K562 (cell line): Measurements from ENCODE around the gene ASB14. TPM values are rescaled to one million over a fixed set of nuclear protein-coding genes. Genes with fewer than 3 reads are reported as not detected.
"Not testable (repeated sequence)": the region's sequence is repeated elsewhere in the genome, so short reads cannot be mapped to it uniquely, and the experiment has no call there.

Source experiments
- CBFA2T2 ChIP-seq: fragments of 450-650 bp; conservative IDR thresholded peaks from 2 replicates; pipeline ENCODE4 v1.6.1; 2017; ENCODE audit warnings: mild to moderate bottlenecking
- CTBP1 ChIP-seq: fragments of 450-650 bp; IDR thresholded peaks from 2 replicates; pipeline ENCODE4 v1.6.1; 2016; ENCODE audit warnings: borderline replicate concordance
- CXXC5 ChIP-seq: fragments of 250-450 bp; sonication (Bioruptor Pico); IDR thresholded peaks from 2 replicates; pipeline ENCODE4 v1.8.0; 2022; ENCODE audit warnings: inconsistent platforms, mild to moderate bottlenecking, moderate library complexity
- DPF2 ChIP-seq: fragments of 450-650 bp; IDR thresholded peaks from 2 replicates; pipeline ENCODE4 v1.6.1; 2016
- HDAC1 ChIP-seq, 2 experiments: fragments of 450-650 bp; IDR thresholded peaks; 2 replicates each; pipeline ENCODE4 v1.6.1; 2016 to 2017; ENCODE audit warnings: inconsistent platforms in 1 of 2, mild to moderate bottlenecking in 1 of 2, moderate library complexity in 1 of 2
- HDAC3 ChIP-seq: fragments of 450-650 bp; IDR thresholded peaks from 2 replicates; pipeline ENCODE4 v1.6.1; 2018; ENCODE audit warnings: borderline replicate concordance, mild to moderate bottlenecking, moderate library complexity; ENCODE audit not compliant: partially characterized antibody
- KDM1A ChIP-seq, 2 experiments: fragments of 450-650 bp; IDR thresholded peaks; 2 replicates each; pipeline ENCODE4 v1.6.1; 2016; ENCODE audit warnings: mild to moderate bottlenecking in 2 of 2
- NCOR1 ChIP-seq: fragments of 450-650 bp; IDR thresholded peaks from 2 replicates; pipeline ENCODE4 v1.6.1; 2016; ENCODE audit warnings: mild to moderate bottlenecking, moderate library complexity
- NFIC ChIP-seq: fragments of 450-650 bp; IDR thresholded peaks from 2 replicates; pipeline ENCODE4 v1.6.1; 2017; ENCODE audit warnings: mild to moderate bottlenecking, inconsistent platforms
- NR2C1 ChIP-seq, 2 experiments: fragments of 450-650 bp; IDR thresholded peaks; 2 replicates each; pipeline ENCODE4 v1.6.1; 2017; ENCODE audit warnings: mild to moderate bottlenecking in 2 of 2, antibody characterized with exemption in 1 of 2, inconsistent platforms in 1 of 2, missing compliant biosample characterization in 1 of 2, missing genetic modification characterization in 1 of 2
- NR2C2 ChIP-seq, 2 experiments: fragments of 200-800 bp in 1 of 2; sonication (Bioruptor generic) in 1 of 2; sonication (generic) in 1 of 2; formaldehyde crosslinking in 1 of 2; IDR thresholded peaks; 2 replicates each; pipeline versions ENCODE4 v1.6.1 to v1.8.0; 2016 to 2022; ENCODE audit warnings: mild to moderate bottlenecking in 1 of 2, missing compliant biosample characterization in 1 of 2, missing genetic modification characterization in 1 of 2, missing genetic modification reagents in 1 of 2
- SMARCE1 ChIP-seq: fragments of 450-650 bp; IDR thresholded peaks from 2 replicates; pipeline ENCODE4 v1.7.1; 2016; ENCODE audit warnings: mild to moderate bottlenecking
- SOX6 ChIP-seq: fragments of 450-650 bp; IDR thresholded peaks from 2 replicates; pipeline ENCODE4 v1.6.1; 2014; ENCODE audit warnings: mild to moderate bottlenecking
- ZBTB17 ChIP-seq: fragments of 450-650 bp; formaldehyde crosslinking; IDR thresholded peaks from 2 replicates; pipeline ENCODE4 v1.4.0; 2020; ENCODE audit warnings: mild to moderate bottlenecking
- ZNF311 ChIP-seq: fragments of 250-450 bp; sonication (Bioruptor Pico); IDR thresholded peaks from 2 replicates; pipeline ENCODE4 v1.4.0; 2020; ENCODE audit warnings: mild to moderate bottlenecking, moderate library complexity
- polyA plus RNA-seq, 8 experiments: library from polyadenylated mRNA; depleted of rRNA in 4 of 8; stranded (reverse) in 5 of 8; unstranded in 3 of 8; fragments of >200 nt; fragmentation: Nextera tagmentation in 2 of 8; fragmentation: Illumina TruSeq in 1 of 8; extraction: Ambion mirVana in 2 of 8; extraction: Trizol in 1 of 8; gene quantifications; 2 replicates each; pipeline versions ENCODE4 v1.2.1 to v1.2.3, GENCODE V29; 2011 to 2014; ENCODE audit warnings: inconsistent platforms in 1 of 8, missing spikeins in 1 of 8
- total RNA-seq, 7 experiments: library from RNA; depleted of rRNA in 6 of 7; stranded (reverse); fragments of >200 nt in 6 of 7; fragmentation: Illumina TruSeq in 2 of 7; extraction: Trizol in 2 of 7; gene quantifications; 2 replicates each; pipeline versions ENCODE4 v1.2.1 to v1.2.3, GENCODE V29; 2011 to 2021; ENCODE audit warnings: low replicate concordance in 1 of 7
- TF ChIP-seq, protein P1 (sequence below): fragments of 450-650 bp; IDR thresholded peaks from 2 replicates; pipeline ENCODE4 v1.6.1; 2016; ENCODE audit warnings: mild to moderate bottlenecking, moderate library complexity
- TF ChIP-seq, protein P2 (sequence below): sonication (generic); IDR thresholded peaks from 2 replicates; pipeline ENCODE4 v1.6.1; 2016

ASB14 gene
- total and polyA plus RNA-seq, 9 of the 15 experiments (the other 6 are each of a cell fraction or from before 2014, with no cell fraction given) = 0.01 to 0.07 TPM; not detected in 7

DNA sequence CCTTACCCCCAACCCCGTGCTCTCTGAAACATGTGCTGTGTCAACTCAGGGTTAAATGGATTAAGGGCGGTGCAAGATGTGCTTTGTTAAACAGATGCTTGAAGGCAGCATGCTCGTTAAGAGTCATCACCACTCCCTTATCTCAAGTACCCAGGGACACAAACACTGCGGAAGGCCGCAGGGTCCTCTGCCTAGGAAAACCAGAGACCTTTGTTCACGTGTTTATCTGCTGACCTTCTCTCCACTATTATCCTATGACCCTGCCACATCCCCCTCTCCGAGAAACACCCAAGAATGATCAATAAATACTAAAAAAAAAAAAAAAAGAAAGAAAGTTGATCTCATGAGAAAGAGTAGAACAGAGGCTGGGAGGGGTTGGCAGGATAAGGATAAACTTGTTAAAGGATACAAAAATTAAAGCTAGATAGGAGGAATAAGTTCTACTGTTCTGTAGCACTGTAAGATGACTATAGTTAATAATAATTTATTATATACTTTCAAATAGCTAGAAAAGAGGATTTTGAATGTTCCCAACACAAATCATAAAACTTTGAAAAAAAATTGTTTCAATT lies 46.7 kb upstream of the ASB14 start (continued):
- TF ChIP-seq, protein P1, sequence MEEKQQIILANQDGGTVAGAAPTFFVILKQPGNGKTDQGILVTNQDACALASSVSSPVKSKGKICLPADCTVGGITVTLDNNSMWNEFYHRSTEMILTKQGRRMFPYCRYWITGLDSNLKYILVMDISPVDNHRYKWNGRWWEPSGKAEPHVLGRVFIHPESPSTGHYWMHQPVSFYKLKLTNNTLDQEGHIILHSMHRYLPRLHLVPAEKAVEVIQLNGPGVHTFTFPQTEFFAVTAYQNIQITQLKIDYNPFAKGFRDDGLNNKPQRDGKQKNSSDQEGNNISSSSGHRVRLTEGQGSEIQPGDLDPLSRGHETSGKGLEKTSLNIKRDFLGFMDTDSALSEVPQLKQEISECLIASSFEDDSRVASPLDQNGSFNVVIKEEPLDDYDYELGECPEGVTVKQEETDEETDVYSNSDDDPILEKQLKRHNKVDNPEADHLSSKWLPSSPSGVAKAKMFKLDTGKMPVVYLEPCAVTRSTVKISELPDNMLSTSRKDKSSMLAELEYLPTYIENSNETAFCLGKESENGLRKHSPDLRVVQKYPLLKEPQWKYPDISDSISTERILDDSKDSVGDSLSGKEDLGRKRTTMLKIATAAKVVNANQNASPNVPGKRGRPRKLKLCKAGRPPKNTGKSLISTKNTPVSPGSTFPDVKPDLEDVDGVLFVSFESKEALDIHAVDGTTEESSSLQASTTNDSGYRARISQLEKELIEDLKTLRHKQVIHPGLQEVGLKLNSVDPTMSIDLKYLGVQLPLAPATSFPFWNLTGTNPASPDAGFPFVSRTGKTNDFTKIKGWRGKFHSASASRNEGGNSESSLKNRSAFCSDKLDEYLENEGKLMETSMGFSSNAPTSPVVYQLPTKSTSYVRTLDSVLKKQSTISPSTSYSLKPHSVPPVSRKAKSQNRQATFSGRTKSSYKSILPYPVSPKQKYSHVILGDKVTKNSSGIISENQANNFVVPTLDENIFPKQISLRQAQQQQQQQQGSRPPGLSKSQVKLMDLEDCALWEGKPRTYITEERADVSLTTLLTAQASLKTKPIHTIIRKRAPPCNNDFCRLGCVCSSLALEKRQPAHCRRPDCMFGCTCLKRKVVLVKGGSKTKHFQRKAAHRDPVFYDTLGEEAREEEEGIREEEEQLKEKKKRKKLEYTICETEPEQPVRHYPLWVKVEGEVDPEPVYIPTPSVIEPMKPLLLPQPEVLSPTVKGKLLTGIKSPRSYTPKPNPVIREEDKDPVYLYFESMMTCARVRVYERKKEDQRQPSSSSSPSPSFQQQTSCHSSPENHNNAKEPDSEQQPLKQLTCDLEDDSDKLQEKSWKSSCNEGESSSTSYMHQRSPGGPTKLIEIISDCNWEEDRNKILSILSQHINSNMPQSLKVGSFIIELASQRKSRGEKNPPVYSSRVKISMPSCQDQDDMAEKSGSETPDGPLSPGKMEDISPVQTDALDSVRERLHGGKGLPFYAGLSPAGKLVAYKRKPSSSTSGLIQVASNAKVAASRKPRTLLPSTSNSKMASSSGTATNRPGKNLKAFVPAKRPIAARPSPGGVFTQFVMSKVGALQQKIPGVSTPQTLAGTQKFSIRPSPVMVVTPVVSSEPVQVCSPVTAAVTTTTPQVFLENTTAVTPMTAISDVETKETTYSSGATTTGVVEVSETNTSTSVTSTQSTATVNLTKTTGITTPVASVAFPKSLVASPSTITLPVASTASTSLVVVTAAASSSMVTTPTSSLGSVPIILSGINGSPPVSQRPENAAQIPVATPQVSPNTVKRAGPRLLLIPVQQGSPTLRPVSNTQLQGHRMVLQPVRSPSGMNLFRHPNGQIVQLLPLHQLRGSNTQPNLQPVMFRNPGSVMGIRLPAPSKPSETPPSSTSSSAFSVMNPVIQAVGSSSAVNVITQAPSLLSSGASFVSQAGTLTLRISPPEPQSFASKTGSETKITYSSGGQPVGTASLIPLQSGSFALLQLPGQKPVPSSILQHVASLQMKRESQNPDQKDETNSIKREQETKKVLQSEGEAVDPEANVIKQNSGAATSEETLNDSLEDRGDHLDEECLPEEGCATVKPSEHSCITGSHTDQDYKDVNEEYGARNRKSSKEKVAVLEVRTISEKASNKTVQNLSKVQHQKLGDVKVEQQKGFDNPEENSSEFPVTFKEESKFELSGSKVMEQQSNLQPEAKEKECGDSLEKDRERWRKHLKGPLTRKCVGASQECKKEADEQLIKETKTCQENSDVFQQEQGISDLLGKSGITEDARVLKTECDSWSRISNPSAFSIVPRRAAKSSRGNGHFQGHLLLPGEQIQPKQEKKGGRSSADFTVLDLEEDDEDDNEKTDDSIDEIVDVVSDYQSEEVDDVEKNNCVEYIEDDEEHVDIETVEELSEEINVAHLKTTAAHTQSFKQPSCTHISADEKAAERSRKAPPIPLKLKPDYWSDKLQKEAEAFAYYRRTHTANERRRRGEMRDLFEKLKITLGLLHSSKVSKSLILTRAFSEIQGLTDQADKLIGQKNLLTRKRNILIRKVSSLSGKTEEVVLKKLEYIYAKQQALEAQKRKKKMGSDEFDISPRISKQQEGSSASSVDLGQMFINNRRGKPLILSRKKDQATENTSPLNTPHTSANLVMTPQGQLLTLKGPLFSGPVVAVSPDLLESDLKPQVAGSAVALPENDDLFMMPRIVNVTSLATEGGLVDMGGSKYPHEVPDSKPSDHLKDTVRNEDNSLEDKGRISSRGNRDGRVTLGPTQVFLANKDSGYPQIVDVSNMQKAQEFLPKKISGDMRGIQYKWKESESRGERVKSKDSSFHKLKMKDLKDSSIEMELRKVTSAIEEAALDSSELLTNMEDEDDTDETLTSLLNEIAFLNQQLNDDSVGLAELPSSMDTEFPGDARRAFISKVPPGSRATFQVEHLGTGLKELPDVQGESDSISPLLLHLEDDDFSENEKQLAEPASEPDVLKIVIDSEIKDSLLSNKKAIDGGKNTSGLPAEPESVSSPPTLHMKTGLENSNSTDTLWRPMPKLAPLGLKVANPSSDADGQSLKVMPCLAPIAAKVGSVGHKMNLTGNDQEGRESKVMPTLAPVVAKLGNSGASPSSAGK = peak; percentile 58
- TF ChIP-seq DPF2 (peak; percentile 72), ZNF311 (CRISPR knock-in tag) (0 out of 2 replicates have a peak, but pooled peaks have one; percentile 0), CXXC5 (CRISPR knock-in tag) (0 out of 2 replicates have a peak, but pooled peaks have one; percentile 62), CBFA2T2 (peak; percentile 91), HDAC3 (peak; percentile 23), SMARCE1 (peak; percentile 63; the same call in 1 of the 2 replicates), NFIC (peak; percentile 74), NR2C1 (IDR thresholded peaks at IDR 0.05) (peak; percentile 54; the same call in 1 of the 2 replicates), NR2C1 (tag; IDR thresholded peaks at IDR 0.05) (0 out of 2 replicates have a peak, but pooled peaks have one; percentile 43), NR2C2 (tag; IDR thresholded peaks at IDR 0.05) (0 out of 2 replicates have a peak, but pooled peaks have one; percentile 16), ZBTB17 (0 out of 2 replicates have a peak, but pooled peaks have one; percentile 2), CTBP1 (peak; percentile 47; the same call in 1 of the 2 replicates), NCOR1 (peak; percentile 82), HDAC1 (IDR thresholded peaks at IDR 0.05) (0 out of 4 replicates have a peak, but pooled peaks of 1 of the 2 experiments have one; percentile 35), SOX6 (peak; percentile 90), KDM1A (IDR thresholded peaks at IDR 0.05) (peak; percentile 83 to 85)
- TF ChIP-seq, protein P2, sequence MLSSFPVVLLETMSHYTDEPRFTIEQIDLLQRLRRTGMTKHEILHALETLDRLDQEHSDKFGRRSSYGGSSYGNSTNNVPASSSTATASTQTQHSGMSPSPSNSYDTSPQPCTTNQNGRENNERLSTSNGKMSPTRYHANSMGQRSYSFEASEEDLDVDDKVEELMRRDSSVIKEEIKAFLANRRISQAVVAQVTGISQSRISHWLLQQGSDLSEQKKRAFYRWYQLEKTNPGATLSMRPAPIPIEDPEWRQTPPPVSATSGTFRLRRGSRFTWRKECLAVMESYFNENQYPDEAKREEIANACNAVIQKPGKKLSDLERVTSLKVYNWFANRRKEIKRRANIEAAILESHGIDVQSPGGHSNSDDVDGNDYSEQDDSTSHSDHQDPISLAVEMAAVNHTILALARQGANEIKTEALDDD = peak; percentile 60; the same call in 1 of the 2 replicates
- not testable (repeated sequence) for TF ChIP-seq NR2C2 (CRISPR knock-in tag; IDR thresholded peaks at IDR 0.05)
